Glutamatergic neuron (in vitro differentiated cells): ENCODE results near the gene HDHD2. TPM values are rescaled to one million over a fixed set of nuclear protein-coding genes. Genes with fewer than 3 reads are reported as not detected.
"Not testable (repeated sequence)": the region's sequence is repeated elsewhere in the genome, so short reads cannot be mapped to it uniquely, and the experiment has no call there.

Experiments used
- DNase-seq: peaks from one replicate; pipeline ENCODE4 v3.0.0; 2022
- H3K27ac Mint-ChIP-seq: one replicate; pipeline ENCODE4 v1.8.0; 2020; ENCODE audit warnings: mild to moderate bottlenecking, mixed read lengths, inconsistent platforms; ENCODE audit not compliant: unreplicated experiment
- H3K27me3 Mint-ChIP-seq: one replicate; pipeline ENCODE4 v1.8.0; 2020; ENCODE audit warnings: mild to moderate bottlenecking, moderate library complexity, mixed read lengths, inconsistent platforms; ENCODE audit not compliant: unreplicated experiment
- H3K36me3 Mint-ChIP-seq: one replicate; pipeline ENCODE4 v1.8.0; 2020; ENCODE audit warnings: mild to moderate bottlenecking, mixed read lengths, inconsistent platforms; ENCODE audit not compliant: unreplicated experiment
- H3K4me1 Mint-ChIP-seq: one replicate; pipeline ENCODE4 v1.8.0; 2020; ENCODE audit warnings: mild to moderate bottlenecking, low read depth, mixed read lengths, inconsistent platforms; ENCODE audit not compliant: unreplicated experiment
- H3K4me3 Mint-ChIP-seq: one replicate; pipeline ENCODE4 v1.8.0; 2020; ENCODE audit warnings: mild to moderate bottlenecking, mixed read lengths, inconsistent platforms; ENCODE audit not compliant: unreplicated experiment
- H3K9me3 Mint-ChIP-seq: one replicate; pipeline ENCODE4 v1.8.0; 2020; ENCODE audit warnings: mild to moderate bottlenecking, moderate library complexity, mixed read lengths, inconsistent platforms; ENCODE audit not compliant: unreplicated experiment
- long read RNA-seq: library from polyadenylated mRNA; unstranded; transcript quantifications from one replicate; pipeline ENCODE4 v2.0.0, GENCODE V29; 2020; ENCODE audit not compliant: unreplicated experiment
- total RNA-seq: library from RNA; stranded (reverse); fragmentation: NEBNext Ultra II Directional; extraction: Animal tissue kit (Norgen Biotek cat#: 25700); gene quantifications from one replicate; pipeline ENCODE4 v1.2.1, GENCODE V29; 2021; ENCODE audit not compliant: unreplicated experiment
- TF ChIP-seq, protein P1 (sequence below): fragments of 200-600 bp; sonication (generic); IDR thresholded peaks from one replicate; pipeline ENCODE4 v1.5.0; 2021; ENCODE audit not compliant: partially characterized antibody, unreplicated experiment

Gene HDHD2, protein sequence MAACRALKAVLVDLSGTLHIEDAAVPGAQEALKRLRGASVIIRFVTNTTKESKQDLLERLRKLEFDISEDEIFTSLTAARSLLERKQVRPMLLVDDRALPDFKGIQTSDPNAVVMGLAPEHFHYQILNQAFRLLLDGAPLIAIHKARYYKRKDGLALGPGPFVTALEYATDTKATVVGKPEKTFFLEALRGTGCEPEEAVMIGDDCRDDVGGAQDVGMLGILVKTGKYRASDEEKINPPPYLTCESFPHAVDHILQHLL
- total RNA-seq: 55.3 TPM
- long read RNA-seq, transcript HDHD2-201 (7 exons, 2,212 nt): major isoform, 29 of 47 reads
- long read RNA-seq, transcript HDHD2-205 (7 exons, 2,224 nt): minor isoform, 10 of 47 reads
- long read RNA-seq, partial matches to known transcripts: 1 of 47 reads
- long read RNA-seq, other reads (novel, unspliced or antisense): 5 of 47 reads

DNA sequence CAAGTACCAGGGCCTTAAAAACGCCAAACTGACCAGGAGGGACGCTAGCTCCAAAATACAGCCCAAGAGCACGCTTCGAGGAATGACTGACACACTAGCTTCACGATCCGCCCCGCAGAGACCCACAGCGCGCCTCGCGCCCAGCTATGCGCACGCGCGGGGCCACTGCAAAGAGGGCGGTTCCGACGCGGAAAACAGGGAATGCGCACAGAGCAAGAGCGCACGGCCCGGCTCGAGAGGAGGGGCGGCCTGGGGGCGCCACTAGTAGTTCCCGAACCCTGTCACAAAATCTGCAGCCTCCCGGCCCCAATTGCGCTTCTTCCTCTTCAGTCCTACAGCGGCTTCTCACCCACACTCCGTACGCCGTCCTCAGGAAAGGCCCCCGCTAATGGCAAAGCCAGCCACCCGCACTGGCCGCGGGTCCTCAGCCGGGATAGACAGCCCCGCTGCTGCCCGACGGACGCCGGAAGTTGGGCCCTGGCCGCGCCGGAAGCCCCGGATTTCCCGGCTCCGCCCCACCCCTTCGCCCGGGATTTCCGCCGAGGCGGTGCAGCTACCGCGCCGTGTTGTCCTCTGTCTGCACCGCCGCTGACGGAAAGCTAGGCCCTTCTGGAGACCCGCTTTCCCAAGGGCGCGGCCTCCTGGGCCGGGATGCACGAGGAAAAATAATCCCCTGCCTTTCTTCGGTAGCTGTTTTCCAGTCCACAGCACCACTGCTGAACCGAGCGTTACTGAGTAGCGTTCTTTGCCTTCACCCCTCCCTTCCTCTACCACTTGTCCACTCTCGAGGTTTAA lies at the start of gene HDHD2:
HDHD2 (minus strand) TSS at position 472 of the 795 bp plus-strand sequence. CDS start 14,061 bp downstream, outside the sequence.
- H3K27me3 Mint-ChIP-seq: peaks cover 3% of the 10 kb centered on the region
- DNase-seq: peak; percentile 92
- peaks cover 12% of the 10 kb centered on the region for H3K4me1 Mint-ChIP-seq
- peak within 1 kb of the TSS; percentile 97 for H3K27ac Mint-ChIP-seq
- TF ChIP-seq, protein P1, sequence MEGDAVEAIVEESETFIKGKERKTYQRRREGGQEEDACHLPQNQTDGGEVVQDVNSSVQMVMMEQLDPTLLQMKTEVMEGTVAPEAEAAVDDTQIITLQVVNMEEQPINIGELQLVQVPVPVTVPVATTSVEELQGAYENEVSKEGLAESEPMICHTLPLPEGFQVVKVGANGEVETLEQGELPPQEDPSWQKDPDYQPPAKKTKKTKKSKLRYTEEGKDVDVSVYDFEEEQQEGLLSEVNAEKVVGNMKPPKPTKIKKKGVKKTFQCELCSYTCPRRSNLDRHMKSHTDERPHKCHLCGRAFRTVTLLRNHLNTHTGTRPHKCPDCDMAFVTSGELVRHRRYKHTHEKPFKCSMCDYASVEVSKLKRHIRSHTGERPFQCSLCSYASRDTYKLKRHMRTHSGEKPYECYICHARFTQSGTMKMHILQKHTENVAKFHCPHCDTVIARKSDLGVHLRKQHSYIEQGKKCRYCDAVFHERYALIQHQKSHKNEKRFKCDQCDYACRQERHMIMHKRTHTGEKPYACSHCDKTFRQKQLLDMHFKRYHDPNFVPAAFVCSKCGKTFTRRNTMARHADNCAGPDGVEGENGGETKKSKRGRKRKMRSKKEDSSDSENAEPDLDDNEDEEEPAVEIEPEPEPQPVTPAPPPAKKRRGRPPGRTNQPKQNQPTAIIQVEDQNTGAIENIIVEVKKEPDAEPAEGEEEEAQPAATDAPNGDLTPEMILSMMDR: no peak
- H3K9me3 Mint-ChIP-seq: peaks cover 6% of the 10 kb centered on the region
- peak within 1 kb of the TSS; percentile 99 for H3K4me3 Mint-ChIP-seq
- no peaks in the 10 kb centered on the region for H3K36me3 Mint-ChIP-seq

DNA sequence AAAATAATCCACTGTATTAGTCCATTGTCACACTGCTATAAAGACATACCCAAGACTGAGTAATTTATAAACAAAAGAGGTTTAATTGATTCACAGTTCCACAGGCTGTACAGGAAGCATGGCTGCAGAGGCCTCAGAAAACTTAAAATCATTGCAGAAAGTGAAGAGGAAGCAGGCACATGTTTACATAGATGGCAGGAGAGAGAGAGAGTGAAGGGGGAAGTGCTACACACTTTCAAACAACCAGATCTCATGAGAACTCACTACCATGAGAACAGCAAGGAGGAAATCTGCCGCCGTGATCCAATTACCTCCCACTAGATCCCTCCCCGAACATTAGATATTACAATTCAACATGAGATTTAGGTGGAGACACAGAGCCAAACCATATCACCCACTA lies 45.7 kb upstream of the HDHD2 start:
- H3K4me1 Mint-ChIP-seq, H3K27ac Mint-ChIP-seq, H3K36me3 Mint-ChIP-seq, DNase-seq, H3K4me3 Mint-ChIP-seq, H3K27me3 Mint-ChIP-seq, H3K9me3 Mint-ChIP-seq: not testable (repeated sequence)

DNA sequence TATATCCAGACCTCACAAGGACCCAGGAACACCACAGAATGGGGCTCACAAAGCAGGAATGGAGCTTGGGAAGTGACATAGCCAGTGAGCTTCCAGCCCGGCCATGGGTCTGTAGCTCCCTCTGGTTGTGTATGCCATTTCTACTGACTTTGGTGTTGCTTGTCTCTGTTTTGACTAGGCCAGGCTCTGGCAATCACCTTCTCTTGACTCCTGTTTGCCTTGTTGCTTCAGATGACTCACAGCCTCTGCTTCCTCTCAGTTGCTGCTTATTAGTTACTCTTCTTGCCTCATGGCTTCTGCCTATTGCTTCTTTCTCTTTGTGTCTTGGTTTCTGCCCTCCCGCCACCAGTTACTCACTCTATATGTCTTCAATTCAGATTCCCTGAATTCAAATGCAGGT lies 41.7 kb upstream of the HDHD2 start:
- no peak for DNase-seq
- TF ChIP-seq, protein P1: no peak
- H3K27me3 Mint-ChIP-seq: no peaks in the 10 kb centered on the region
- H3K4me3 Mint-ChIP-seq: no peak overlapping the region
- H3K36me3 Mint-ChIP-seq: no peaks in the 10 kb centered on the region
- no peaks in the 10 kb centered on the region for H3K4me1 Mint-ChIP-seq
- H3K27ac Mint-ChIP-seq: no peak overlapping the region
- peaks cover 2% of the 10 kb centered on the region for H3K9me3 Mint-ChIP-seq

DNA sequence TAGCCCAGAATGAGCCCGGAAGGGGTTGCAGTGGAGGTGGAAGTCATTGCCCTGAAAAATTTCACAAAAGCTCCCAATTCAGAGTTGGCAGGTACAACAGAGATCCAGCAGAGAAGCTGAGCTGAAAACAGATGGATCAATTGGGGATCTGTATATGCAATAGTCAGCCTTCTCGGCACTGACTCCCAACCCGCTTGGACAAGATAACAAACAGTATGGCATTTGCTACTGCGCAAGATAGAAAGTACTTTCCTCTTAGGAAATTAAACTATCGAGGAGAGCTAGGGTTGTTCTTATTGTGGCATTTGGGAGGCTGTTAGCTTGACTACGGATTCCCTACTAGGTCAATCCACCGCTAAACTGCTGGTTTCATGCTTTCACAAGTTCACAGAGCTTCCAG lies 37.4 kb upstream of the HDHD2 start:
- Mint-ChIP-seq H3K36me3 (no peaks in the 10 kb centered on the region), H3K27ac (no peak overlapping the region), H3K4me1 (no peaks in the 10 kb centered on the region), H3K27me3 (no peaks in the 10 kb centered on the region), H3K9me3 (peaks cover 2% of the 10 kb centered on the region), H3K4me3 (no peak overlapping the region)
- DNase-seq: no peak
- TF ChIP-seq, protein P1: no peak

DNA sequence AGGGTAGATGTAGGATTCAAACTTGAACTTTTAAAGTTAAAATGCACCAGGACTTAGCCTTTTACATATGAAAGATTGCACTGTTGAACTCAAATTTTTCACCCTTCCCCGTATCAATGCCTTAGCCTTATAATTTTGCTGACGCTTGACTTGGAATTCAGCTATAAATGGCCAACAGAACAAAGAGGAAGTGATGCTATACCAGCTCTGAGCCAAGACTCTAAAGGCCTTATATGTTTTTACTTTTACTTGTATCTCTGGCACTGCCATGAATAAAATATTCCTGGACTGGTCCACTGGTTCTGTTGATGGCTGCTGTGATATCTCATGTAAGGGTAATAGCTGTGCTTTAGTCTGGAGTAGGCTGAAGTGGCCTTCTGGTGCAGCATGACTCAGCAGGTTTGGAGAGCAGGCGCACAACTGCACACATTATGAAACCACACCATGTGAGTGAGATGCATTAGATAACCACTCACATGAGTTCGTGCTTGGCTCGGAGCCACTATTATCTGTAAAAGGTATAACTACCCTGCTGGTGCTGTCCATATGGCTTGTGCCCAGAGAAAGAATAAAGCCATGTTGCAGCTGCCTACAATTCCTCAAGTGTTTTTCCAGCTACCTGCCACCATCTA lies 34.2 kb upstream of the HDHD2 start:
- H3K4me1 Mint-ChIP-seq: no peaks in the 10 kb centered on the region
- H3K36me3 Mint-ChIP-seq: no peaks in the 10 kb centered on the region
- no peak overlapping the region for H3K4me3 Mint-ChIP-seq
- no peak for DNase-seq
- no peak overlapping the region for H3K27ac Mint-ChIP-seq
- no peaks in the 10 kb centered on the region for H3K27me3 Mint-ChIP-seq
- TF ChIP-seq, protein P1: no peak
- H3K9me3 Mint-ChIP-seq: peaks cover 4% of the 10 kb centered on the region

DNA sequence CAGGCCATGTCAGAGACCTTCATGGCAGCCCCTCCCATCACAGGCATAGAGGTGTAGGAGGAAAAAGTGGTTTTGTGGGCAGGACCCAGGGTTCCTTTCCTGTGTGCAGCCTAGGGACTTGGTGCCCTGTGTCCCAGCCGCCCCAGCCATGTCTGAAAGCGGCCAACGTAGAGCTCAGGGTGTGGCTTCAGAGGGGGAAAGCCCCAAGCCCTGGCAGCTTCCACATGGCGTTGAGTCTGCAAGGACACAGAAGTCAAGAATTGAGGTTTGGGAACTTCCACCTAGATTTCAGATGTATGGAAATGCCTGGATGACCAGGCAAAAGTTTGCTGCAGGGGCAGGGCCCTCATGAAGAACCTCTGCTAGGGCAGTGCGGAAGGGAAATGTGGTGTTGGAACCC lies 31.9 kb upstream of the HDHD2 start:
- H3K27me3 Mint-ChIP-seq, H3K27ac Mint-ChIP-seq, H3K9me3 Mint-ChIP-seq, H3K36me3 Mint-ChIP-seq, H3K4me3 Mint-ChIP-seq, DNase-seq, H3K4me1 Mint-ChIP-seq: not testable (repeated sequence)
